ENCODE data around the gene TBRG4.
A peak's percentile ranks its signal among the peaks of the same experiment; 100 is the strongest.

The TBRG4 gene

GRCh38 chr7:45111298-45112223 lies at the start of gene TBRG4:
TBRG4 (minus strand) TSS chr7:45111697; CDS start chr7:45109237, 2,460 bp downstream.
- H3K9me2 ChIP-seq (replicated peaks; ENCODE audit: control insufficient read depth, low read length) = no peaks in the 10 kb centered on the region
- H3K9me3 ChIP-seq (ENCODE audit: control insufficient read depth, insufficient read depth, low read length) = no peaks in the 10 kb centered on the region
- H4K20me1 ChIP-seq (ENCODE audit: control insufficient read depth, insufficient read depth, low read depth, low read length) = peaks cover 31% of the 10 kb centered on the region
- peaks cover 12% of the 10 kb centered on the region; the same call in 1 of the 2 replicates for H3F3A ChIP-seq (ENCODE audit: control insufficient read depth, insufficient read depth)
- H3K27ac ChIP-seq (ENCODE audit: low read depth, low read length) = peak within 1 kb of the TSS; percentile 84
- peak within 1 kb of the TSS; percentile 83 for H3K4me3 ChIP-seq (ENCODE audit: low read length)
- H3K4me1 ChIP-seq (ENCODE audit: control insufficient read depth, low read length) = peaks cover 50% of the 10 kb centered on the region
- peak within 1 kb of the TSS; percentile 71 for H3K4me2 ChIP-seq (ENCODE audit: low read length)
- TF ChIP-seq EZH2phosphoT487 (IDR thresholded peaks at IDR 0.05; ENCODE audit: borderline replicate concordance, low read length) = no peak
- peak; percentile 85 for TF ChIP-seq CTCF (IDR thresholded peaks at IDR 0.05; ENCODE audit: low read depth, low read length, poor library complexity, severe bottlenecking)
- peaks cover 55% of the 10 kb centered on the region for H3K79me2 ChIP-seq (ENCODE audit: control insufficient read depth, low read length)
- no peaks in the 10 kb centered on the region for H3K27me3 ChIP-seq (ENCODE audit: control insufficient read depth, low read length)
- H3K36me3 ChIP-seq (ENCODE audit: control insufficient read depth, low read length) = peaks cover 47% of the 10 kb centered on the region

GRCh38 chr7:45161138-45161537 lies 49.6 kb upstream of the TBRG4 start:
- Histone ChIP-seq H3K27ac (ENCODE audit: low read depth, low read length) (no peak overlapping the region), H3K9me2 (replicated peaks; ENCODE audit: control insufficient read depth, low read length) (no peaks in the 10 kb centered on the region), H3K4me2 (ENCODE audit: low read length) (no peak overlapping the region), H3K36me3 (ENCODE audit: control insufficient read depth, low read length) (no peaks in the 10 kb centered on the region), H3K4me1 (ENCODE audit: control insufficient read depth, low read length) (no peaks in the 10 kb centered on the region), H3K9me3 (ENCODE audit: control insufficient read depth, insufficient read depth, low read length) (no peaks in the 10 kb centered on the region), H3K27me3 (ENCODE audit: control insufficient read depth, low read length) (peaks cover 32% of the 10 kb centered on the region), H3K4me3 (ENCODE audit: low read length) (no peak overlapping the region), H3F3A (ENCODE audit: control insufficient read depth, insufficient read depth) (no peaks in the 10 kb centered on the region), H4K20me1 (ENCODE audit: control insufficient read depth, insufficient read depth, low read depth, low read length) (no peaks in the 10 kb centered on the region), H3K79me2 (ENCODE audit: control insufficient read depth, low read length) (no peaks in the 10 kb centered on the region)
- TF ChIP-seq EZH2phosphoT487 (IDR thresholded peaks at IDR 0.05; ENCODE audit: borderline replicate concordance, low read length) (no peak), CTCF (IDR thresholded peaks at IDR 0.05; ENCODE audit: low read depth, low read length, poor library complexity, severe bottlenecking) (no peak)

GRCh38 chr7:45160417-45160881 lies 49.0 kb upstream of the TBRG4 start:
- no peak overlapping the region for H3K4me3 ChIP-seq (ENCODE audit: low read length)
- H3K4me2 ChIP-seq (ENCODE audit: low read length) = no peak overlapping the region
- H3K36me3 ChIP-seq (ENCODE audit: control insufficient read depth, low read length) = no peaks in the 10 kb centered on the region
- TF ChIP-seq CTCF (IDR thresholded peaks at IDR 0.05; ENCODE audit: low read depth, low read length, poor library complexity, severe bottlenecking) (no peak), EZH2phosphoT487 (IDR thresholded peaks at IDR 0.05; ENCODE audit: borderline replicate concordance, low read length) (no peak)
- no peaks in the 10 kb centered on the region for H3F3A ChIP-seq (ENCODE audit: control insufficient read depth, insufficient read depth)
- no peaks in the 10 kb centered on the region for H3K9me3 ChIP-seq (ENCODE audit: control insufficient read depth, insufficient read depth, low read length)
- no peaks in the 10 kb centered on the region for H3K79me2 ChIP-seq (ENCODE audit: control insufficient read depth, low read length)
- H3K9me2 ChIP-seq (replicated peaks; ENCODE audit: control insufficient read depth, low read length) = no peaks in the 10 kb centered on the region
- H3K4me1 ChIP-seq (ENCODE audit: control insufficient read depth, low read length) = no peaks in the 10 kb centered on the region
- H3K27ac ChIP-seq (ENCODE audit: low read depth, low read length) = no peak overlapping the region
- peaks cover 26% of the 10 kb centered on the region for H3K27me3 ChIP-seq (ENCODE audit: control insufficient read depth, low read length)
- no peaks in the 10 kb centered on the region for H4K20me1 ChIP-seq (ENCODE audit: control insufficient read depth, insufficient read depth, low read depth, low read length)
